GM13976 (cell line): ENCODE measurements around the gene CHSY3.

Experiments
- DNase-seq: peaks from one replicate; pipeline ENCODE4 v3.0.0; 2012; ENCODE audit warnings: low spot score
- in situ Hi-C: fragments of 300-500 bp; cut with MboI; formaldehyde crosslinking; loops from one replicate; pipeline ENCODE4 v1.12.0; 2022; ENCODE audit warnings: low sequenced_read_pairs, mixed read lengths, inconsistent platforms; ENCODE audit not compliant: unreplicated experiment
- TF ChIP-seq, protein P1 (sequence below): IDR thresholded peaks from 2 replicates; pipeline ENCODE4 v1.5.1; 2012; ENCODE audit warnings: borderline replicate concordance, mild to moderate bottlenecking; ENCODE audit not compliant: insufficient read depth; ENCODE audit errors: extremely low read depth, missing control alignments, control extremely low read depth

The CHSY3 gene

DNA sequence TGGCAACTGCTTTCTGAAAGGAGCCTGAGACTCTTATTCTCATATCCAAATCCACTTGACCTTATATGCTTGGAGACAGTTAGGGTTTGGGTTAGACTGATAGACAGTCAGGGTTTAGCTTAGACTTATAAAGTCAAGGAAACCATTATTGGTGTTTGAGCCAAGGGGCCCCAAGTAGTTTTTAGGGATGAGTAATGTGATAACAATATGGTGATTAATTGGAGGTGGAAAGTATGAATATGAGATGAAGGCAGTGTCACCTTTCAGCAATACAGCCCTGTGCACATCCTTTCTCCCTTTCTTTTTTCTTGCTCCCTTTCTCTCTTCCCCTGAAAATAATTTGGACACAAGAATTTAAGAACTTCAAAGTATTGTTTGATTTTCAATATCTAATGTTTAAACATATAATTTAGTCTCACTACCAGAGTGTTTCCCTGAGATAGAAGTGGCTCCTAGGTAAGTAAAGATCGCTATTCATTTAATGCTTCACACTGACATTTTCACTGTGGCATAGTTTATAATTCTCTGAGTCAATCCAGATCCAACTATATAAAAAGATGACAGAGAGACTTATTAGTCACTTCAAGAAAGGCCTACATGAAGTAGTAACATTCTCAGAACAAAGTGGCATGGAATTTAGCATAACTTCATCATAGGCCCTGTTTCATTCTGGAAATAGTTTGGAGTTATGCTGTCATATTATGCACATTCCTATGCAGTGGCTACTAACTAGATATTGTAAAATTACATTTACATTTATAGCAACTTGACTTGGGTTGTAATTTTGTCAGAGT is 200.8 kb downstream of the CHSY3 start:
- no peak for DNase-seq
- in situ Hi-C loops = loop anchor here (25.0 kb wide), 2 partner anchors 1007 to 1307 kb away; no protein-coding TSS in a partner anchor
- TF ChIP-seq, protein P1, sequence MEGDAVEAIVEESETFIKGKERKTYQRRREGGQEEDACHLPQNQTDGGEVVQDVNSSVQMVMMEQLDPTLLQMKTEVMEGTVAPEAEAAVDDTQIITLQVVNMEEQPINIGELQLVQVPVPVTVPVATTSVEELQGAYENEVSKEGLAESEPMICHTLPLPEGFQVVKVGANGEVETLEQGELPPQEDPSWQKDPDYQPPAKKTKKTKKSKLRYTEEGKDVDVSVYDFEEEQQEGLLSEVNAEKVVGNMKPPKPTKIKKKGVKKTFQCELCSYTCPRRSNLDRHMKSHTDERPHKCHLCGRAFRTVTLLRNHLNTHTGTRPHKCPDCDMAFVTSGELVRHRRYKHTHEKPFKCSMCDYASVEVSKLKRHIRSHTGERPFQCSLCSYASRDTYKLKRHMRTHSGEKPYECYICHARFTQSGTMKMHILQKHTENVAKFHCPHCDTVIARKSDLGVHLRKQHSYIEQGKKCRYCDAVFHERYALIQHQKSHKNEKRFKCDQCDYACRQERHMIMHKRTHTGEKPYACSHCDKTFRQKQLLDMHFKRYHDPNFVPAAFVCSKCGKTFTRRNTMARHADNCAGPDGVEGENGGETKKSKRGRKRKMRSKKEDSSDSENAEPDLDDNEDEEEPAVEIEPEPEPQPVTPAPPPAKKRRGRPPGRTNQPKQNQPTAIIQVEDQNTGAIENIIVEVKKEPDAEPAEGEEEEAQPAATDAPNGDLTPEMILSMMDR = no peak

DNA sequence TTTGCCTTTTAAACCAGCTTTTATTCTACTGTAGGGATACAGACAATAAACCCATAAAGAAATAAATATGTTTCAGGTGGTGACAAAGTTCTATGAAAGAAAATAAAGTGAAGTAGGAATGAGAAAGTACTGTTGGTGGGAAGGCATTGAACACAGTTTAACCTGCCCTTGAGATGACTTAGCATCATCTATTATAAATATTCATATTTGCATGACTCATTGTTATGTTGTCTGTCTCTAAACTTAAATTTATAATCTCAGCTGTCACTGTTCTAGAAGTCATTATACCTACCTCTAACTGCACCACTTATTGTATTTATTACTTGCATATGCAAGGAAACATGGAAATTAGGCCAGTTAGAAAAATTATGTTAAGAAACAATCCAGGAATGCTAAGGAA is 202.2 kb downstream of the CHSY3 start:
- in situ Hi-C loops = loop anchor here (25.0 kb wide), 2 partner anchors 1006 to 1306 kb away; no protein-coding TSS in a partner anchor
- no peak for DNase-seq
- TF ChIP-seq, protein P1 = no peak

DNA sequence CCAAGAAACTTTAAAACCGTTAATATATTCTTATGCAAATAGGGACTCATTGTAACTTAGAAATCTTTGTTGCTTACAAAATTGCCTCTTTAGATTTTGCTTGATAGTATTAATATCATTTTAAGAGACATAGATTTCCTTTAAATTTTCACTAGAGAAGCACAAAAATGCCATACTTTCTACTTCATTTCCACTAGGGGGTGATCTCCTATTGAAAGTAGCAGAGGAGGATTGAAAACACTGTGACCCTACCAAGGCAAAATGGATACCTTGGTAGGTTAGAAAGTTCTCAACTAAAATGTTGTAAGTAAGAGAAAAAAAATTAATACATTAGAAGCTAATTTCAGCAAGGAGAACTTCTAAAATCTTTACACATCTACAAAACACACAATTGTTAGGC is 204.9 kb downstream of the CHSY3 start:
- DNase-seq = peak; percentile 10
- TF ChIP-seq, protein P1 = peak; percentile 43
- in situ Hi-C loops = loop anchor here (25.0 kb wide), 2 partner anchors 1003 to 1303 kb away; no protein-coding TSS in a partner anchor

DNA sequence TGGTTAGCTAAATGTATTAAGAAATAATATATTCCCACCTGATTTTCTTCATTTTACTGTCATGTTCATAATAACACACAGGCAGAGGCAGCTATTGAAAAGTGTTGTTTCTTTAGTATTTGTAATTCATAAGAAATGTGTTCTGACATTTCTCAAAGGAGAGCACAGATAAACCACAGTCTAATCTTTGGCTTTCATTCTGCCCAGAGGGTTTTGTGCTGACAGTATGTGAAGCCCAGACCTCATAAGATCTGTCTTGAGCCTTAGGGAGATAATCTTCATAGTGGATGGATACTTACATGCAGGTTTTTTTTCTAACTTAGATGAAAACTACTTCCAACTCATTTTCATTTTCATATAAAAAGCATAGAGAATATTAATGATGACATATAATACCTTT is 206.1 kb downstream of the CHSY3 start:
- TF ChIP-seq, protein P1 = no peak
- in situ Hi-C loops = loop anchor here (25.0 kb wide), 2 partner anchors 1002 to 1302 kb away; no protein-coding TSS in a partner anchor
- no peak for DNase-seq

DNA sequence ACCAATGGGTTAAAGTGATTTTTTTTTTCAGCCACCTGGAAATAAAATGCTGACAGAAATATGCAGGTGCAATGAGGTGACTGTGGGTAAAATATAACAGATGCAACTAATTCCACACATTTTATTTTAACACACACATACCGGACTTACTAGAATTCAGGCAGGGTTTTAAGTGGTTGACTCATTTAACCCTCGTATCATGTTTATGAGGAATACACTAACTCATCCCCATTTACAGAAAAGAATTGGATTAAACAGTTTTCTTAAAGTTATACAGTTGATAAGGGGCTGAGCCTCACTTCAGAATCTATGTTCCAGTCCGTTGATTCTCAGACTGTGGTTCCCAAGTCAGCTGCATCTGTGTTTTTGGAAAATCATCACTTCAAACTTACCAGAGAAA is 207.5 kb downstream of the CHSY3 start:
- DNase-seq = no peak
- TF ChIP-seq, protein P1 = no peak
- in situ Hi-C loops = loop anchor here (25.0 kb wide), 2 partner anchors 1001 to 1301 kb away; no protein-coding TSS in a partner anchor

DNA sequence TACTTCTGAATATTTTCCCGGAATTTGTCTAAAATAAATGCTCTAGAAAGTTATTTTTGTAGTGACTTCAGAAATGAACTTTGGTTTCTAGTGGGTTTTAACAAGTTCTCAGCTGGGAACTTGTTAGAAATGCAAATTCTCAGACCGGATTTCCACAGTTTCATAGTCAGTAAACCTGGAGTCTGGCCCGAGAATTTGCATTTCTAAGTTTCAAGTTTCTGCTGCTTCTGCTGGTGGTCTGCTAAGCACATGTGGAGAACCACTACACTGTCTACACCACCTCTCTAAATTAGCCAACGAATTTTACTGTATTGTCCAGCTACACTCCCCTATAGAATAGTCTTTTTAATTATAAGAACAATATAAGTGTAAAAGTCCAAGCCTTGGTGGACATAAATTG is 208.0 kb downstream of the CHSY3 start:
- in situ Hi-C loops = loop anchor here (25.0 kb wide), 2 partner anchors 1000 to 1300 kb away; no protein-coding TSS in a partner anchor
- TF ChIP-seq, protein P1 = no peak
- no peak for DNase-seq
